Naive thymus-derived CD4-positive, alpha-beta T cell (primary cell): Measurements from ENCODE around the gene ZBTB5. TPM values are rescaled to one million over a fixed set of nuclear protein-coding genes. Genes with fewer than 3 reads are reported as not detected.
A peak's percentile ranks its signal among the peaks of the same experiment; 100 is the strongest.
"Not testable (repeated sequence)": the region's sequence is repeated elsewhere in the genome, so short reads cannot be mapped to it uniquely, and the experiment has no call there.

Experiments used
- ATAC-seq: fragments of 150-1000 bp; cut with Tn5 transposase; 2 replicates; pipeline ENCODE4 v1.10.0; 2021; ENCODE audit warnings: mild to moderate bottlenecking, moderate library complexity
- CTCF ChIA-PET: fragments of 350-600 bp; sonication (Branson Sonifier 250); formaldehyde crosslinking; loops from one replicate; lab custom pipeline; 2021; ENCODE audit warnings: antibody characterized with exemption; lab: Charles Lee
- POLR2A ChIA-PET: fragments of 350-600 bp; sonication (Branson Sonifier 250); formaldehyde crosslinking; loops from one replicate; lab custom pipeline; 2021; ENCODE audit warnings: antibody characterized with exemption, inconsistent platforms; lab: Charles Lee
- DNase-seq, 9 donors: peaks; one replicate each; pipeline versions ENCODE4 v3.0.0 to v3.0.0-alpha.2; 2020 to 2022; ENCODE audit warnings: mixed read lengths in 1 of 9
- H3K27ac ChIP-seq: one replicate; pipeline ENCODE4 v1.7.0; 2013; ENCODE audit warnings: mild to moderate bottlenecking, low read depth, low read length, moderate library complexity
- H3K27me3 ChIP-seq, 2 donors: one replicate each; pipeline ENCODE4 v1.7.0; 2013; ENCODE audit warnings: low read length in 2 of 2, mild to moderate bottlenecking in 2 of 2, moderate library complexity in 2 of 2; ENCODE audit not compliant: control insufficient read depth in 2 of 2, insufficient read depth in 2 of 2
- H3K36me3 ChIP-seq, 3 experiments: 1 replicate in 2 of 3; 2 replicates in 1 of 3; pipeline ENCODE4 v1.7.0; 2013; ENCODE audit warnings: low read length in 3 of 3, mild to moderate bottlenecking in 3 of 3, moderate library complexity in 1 of 3; ENCODE audit not compliant: insufficient read depth in 3 of 3, control insufficient read depth in 2 of 3
- H3K4me1 ChIP-seq, 2 donors: one replicate each; pipeline ENCODE4 v1.7.0; 2013; ENCODE audit warnings: low read length in 2 of 2, mild to moderate bottlenecking in 2 of 2, moderate library complexity in 1 of 2; ENCODE audit not compliant: control insufficient read depth in 2 of 2, insufficient read depth in 2 of 2
- H3K4me3 ChIP-seq: 2 replicates; pipeline ENCODE4 v1.7.0; 2013; ENCODE audit warnings: mild to moderate bottlenecking, low read length
- H3K9me3 ChIP-seq, 3 experiments: 1 replicate in 2 of 3; 2 replicates in 1 of 3; pipeline ENCODE4 v1.7.0; 2013; ENCODE audit warnings: low read length in 3 of 3; ENCODE audit not compliant: control insufficient read depth in 2 of 3
- H3K27ac Mint-ChIP-seq, 9 donors: one replicate each; pipeline ENCODE4 v1.8.0; 2020 to 2022; ENCODE audit warnings: mixed read lengths in 9 of 9, mild to moderate bottlenecking in 8 of 9, moderate library complexity in 5 of 9, inconsistent platforms in 2 of 9
- H3K27me3 Mint-ChIP-seq, 5 donors: one replicate each; pipeline ENCODE4 v1.8.0; 2021 to 2022; ENCODE audit warnings: mixed read lengths in 5 of 5, mild to moderate bottlenecking in 1 of 5
- H3K36me3 Mint-ChIP-seq, 5 donors: one replicate each; pipeline ENCODE4 v1.8.0; 2020 to 2022; ENCODE audit warnings: mixed read lengths in 5 of 5, mild to moderate bottlenecking in 3 of 5, inconsistent platforms in 1 of 5
- H3K4me1 Mint-ChIP-seq, 7 donors: one replicate each; pipeline ENCODE4 v1.8.0; 2020 to 2022; ENCODE audit warnings: mixed read lengths in 7 of 7, mild to moderate bottlenecking in 3 of 7, inconsistent platforms in 1 of 7
- H3K4me3 Mint-ChIP-seq, 10 donors: one replicate each; pipeline ENCODE4 v1.8.0; 2020 to 2022; ENCODE audit warnings: mild to moderate bottlenecking in 10 of 10, mixed read lengths in 10 of 10, moderate library complexity in 6 of 10, inconsistent platforms in 2 of 10
- H3K9me3 Mint-ChIP-seq, 11 donors: one replicate each; pipeline ENCODE4 v1.8.0; 2020 to 2022; ENCODE audit warnings: mixed read lengths in 11 of 11, mild to moderate bottlenecking in 4 of 11, inconsistent platforms in 1 of 11, moderate library complexity in 1 of 11
- intact Hi-C, 2 donors: fragments of 100-400 bp; cut with micrococcal nuclease; formaldehyde crosslinking; loops; one replicate each; pipeline ENCODE4 v1.15.1; 2023
- polyA plus RNA-seq, 2 donors: library from polyadenylated mRNA; unstranded; fragments of 300-500 nt; fragmentation: Illumina TruSeq; gene quantifications; one replicate each; pipeline ENCODE4 v1.2.3, GENCODE V29; 2021
- total RNA-seq, 6 experiments: library from RNA in 5 of 6; stranded (reverse) in 5 of 6; gene quantifications; 1 replicate in 5 of 6; 2 replicates in 1 of 6; pipeline ENCODE4 v1.2.3 and lab custom pipeline; 2021 to 2026

The ZBTB5 gene
- total and polyA plus RNA-seq, 7 experiments from 2014 or later: 0.60 to 16.8 (median 11.7) TPM

- intact Hi-C loops, CTCF ChIA-PET: not testable (repeated sequence)
- H3K27me3 Mint-ChIP-seq: peaks cover 18 to 45% (median 32%) of the 10 kb centered on the region in 5 donors
Observed at GRCh38 chr9:37477987-37478619, 12.9 kb upstream of the ZBTB5 start.

GRCh38 chr9:37477443-37477842 lies 12.2 kb upstream of the ZBTB5 start:
- Mint-ChIP-seq H3K27me3 (peaks cover 18 to 45% (median 32%) of the 10 kb centered on the region in 5 donors), H3K9me3 (peaks cover 0 to 21% (median 5%) of the 10 kb centered on the region in 11 donors)
- POLR2A ChIA-PET, H3K4me1 Mint-ChIP-seq, ATAC-seq, H3K4me3 ChIP-seq, CTCF ChIA-PET, H3K9me3 ChIP-seq, H3K27ac ChIP-seq, intact Hi-C loops, DNase-seq, H3K4me1 ChIP-seq, H3K36me3 ChIP-seq, H3K36me3 Mint-ChIP-seq, H3K27ac Mint-ChIP-seq, H3K4me3 Mint-ChIP-seq, H3K27me3 ChIP-seq: not testable (repeated sequence)

More at GRCh38 chr9:37477987-37478619, 12.9 kb upstream of the ZBTB5 start:
- DNase-seq, H3K4me1 ChIP-seq, H3K36me3 Mint-ChIP-seq, H3K4me3 Mint-ChIP-seq, H3K4me3 ChIP-seq, H3K27me3 ChIP-seq, POLR2A ChIA-PET, H3K36me3 ChIP-seq, ATAC-seq, H3K4me1 Mint-ChIP-seq, H3K9me3 ChIP-seq, H3K27ac ChIP-seq: not testable (repeated sequence)
- Mint-ChIP-seq H3K27ac (peak overlapping the region in 1 of 9 donors; percentile 2), H3K9me3 (peaks cover 0 to 20% (median 5%) of the 10 kb centered on the region in 11 donors)

- Mint-ChIP-seq H3K9me3 (peaks cover 0 to 25% (median 5%) of the 10 kb centered on the region in 11 donors), H3K27ac (no peak overlapping the region), H3K4me3 (no peak overlapping the region), H3K27me3 (peaks cover 17 to 44% (median 31%) of the 10 kb centered on the region in 5 donors), H3K4me1 (peaks cover 6 to 7% (median 6%) of the 10 kb centered on the region in 7 donors), H3K36me3 (peaks cover 0 to 6% (median 0%) of the 10 kb centered on the region in 5 donors)
- Histone ChIP-seq H3K36me3 (no peaks in the 10 kb centered on the region), H3K27ac (no peak overlapping the region), H3K9me3 (no peaks in the 10 kb centered on the region), H3K4me3 (no peak overlapping the region), H3K27me3 (no peaks in the 10 kb centered on the region), H3K4me1 (no peaks in the 10 kb centered on the region)
- intact Hi-C loops: no loop called here
- ChIA-PET CTCF (no interaction called here), POLR2A (no interaction called here)
- ATAC-seq: no peak
- no peak for DNase-seq
Observed at GRCh38 chr9:37476930-37477329, 11.7 kb upstream of the ZBTB5 start.

- intact Hi-C loops: no loop called here
- no peak overlapping the region for H3K27ac ChIP-seq
- Mint-ChIP-seq H3K9me3 (peaks cover 0 to 25% (median 5%) of the 10 kb centered on the region in 11 donors), H3K27me3 (peaks cover 8 to 28% (median 16%) of the 10 kb centered on the region in 5 donors), H3K4me3 (no peak overlapping the region), H3K27ac (no peak overlapping the region), H3K4me1 (peaks cover 3 to 14% (median 13%) of the 10 kb centered on the region in 7 donors), H3K36me3 (peaks cover 0 to 6% (median 0%) of the 10 kb centered on the region in 5 donors)
- no peaks in the 10 kb centered on the region for H3K4me1 ChIP-seq
- ChIA-PET CTCF (interaction anchor here (1.1 kb wide), 1 partner anchor 8 kb away, joined by 3 read pairs; no protein-coding TSS in a partner anchor), POLR2A (interaction anchor here (1.3 kb wide), 1 partner anchor 11 kb away, joined by 3 read pairs; no protein-coding TSS in a partner anchor)
- ATAC-seq (no peak), DNase-seq (no peak)
- no peaks in the 10 kb centered on the region for H3K27me3 ChIP-seq
- no peaks in the 10 kb centered on the region for H3K36me3 ChIP-seq
- no peaks in the 10 kb centered on the region for H3K9me3 ChIP-seq
- no peak overlapping the region for H3K4me3 ChIP-seq
Observed at GRCh38 chr9:37474438-37474837, 9.2 kb upstream of the ZBTB5 start.

- H3K27ac Mint-ChIP-seq, H3K36me3 ChIP-seq, H3K4me3 Mint-ChIP-seq, intact Hi-C loops, ATAC-seq, H3K27me3 ChIP-seq, H3K36me3 Mint-ChIP-seq, H3K4me3 ChIP-seq, DNase-seq, H3K9me3 ChIP-seq, H3K27ac ChIP-seq, H3K4me1 ChIP-seq: not testable (repeated sequence)
- peaks cover 3 to 14% (median 13%) of the 10 kb centered on the region in 7 donors for H3K4me1 Mint-ChIP-seq
- POLR2A ChIA-PET: interaction anchor here (1.3 kb wide), 1 partner anchor 11 kb away, joined by 3 read pairs; no protein-coding TSS in a partner anchor
- CTCF ChIA-PET: interaction anchor here (1.1 kb wide), 1 partner anchor 8 kb away, joined by 3 read pairs; no protein-coding TSS in a partner anchor
- H3K9me3 Mint-ChIP-seq: peaks cover 0 to 25% (median 5%) of the 10 kb centered on the region in 11 donors
- H3K27me3 Mint-ChIP-seq: peaks cover 8 to 24% (median 12%) of the 10 kb centered on the region in 5 donors
Observed at GRCh38 chr9:37473982-37474381, 8.7 kb upstream of the ZBTB5 start.

GRCh38 chr9:37471942-37472684 lies 6.9 kb upstream of the ZBTB5 start:
- ATAC-seq (no peak), DNase-seq (peak in 1 of 9 donors; percentile 9)
- Mint-ChIP-seq H3K9me3 (peaks cover 0 to 25% (median 5%) of the 10 kb centered on the region in 11 donors), H3K27ac (peak overlapping the region; percentile 63 to 95 (median 84)), H3K27me3 (peaks cover 0 to 10% (median 7%) of the 10 kb centered on the region in 5 donors), H3K4me1 (peaks cover 3 to 14% (median 13%) of the 10 kb centered on the region in 7 donors), H3K36me3 (peaks cover 0 to 6% (median 0%) of the 10 kb centered on the region in 5 donors), H3K4me3 (peak overlapping the region; percentile 70 to 90 (median 80))
- H3K36me3 ChIP-seq: no peaks in the 10 kb centered on the region
- POLR2A ChIA-PET: interaction anchor here (0.7 to 2.3 kb wide), 2 partner anchors 14 to 431 kb away, joined by 3 to 13 read pairs; partner anchors contain the start of gene POLR1E
- no peaks in the 10 kb centered on the region for H3K4me1 ChIP-seq
- H3K27me3 ChIP-seq: no peaks in the 10 kb centered on the region
- CTCF ChIA-PET: no interaction called here
- intact Hi-C loops: no loop called here
- no peaks in the 10 kb centered on the region for H3K9me3 ChIP-seq
- H3K4me3 ChIP-seq: peak overlapping the region; percentile 9
- H3K27ac ChIP-seq: peak overlapping the region; percentile 46
